Breast epithelium (tissue), 3 donors: ENCODE data around the gene OSBPL10.

Experiments used
- CTCF ChIP-seq, 3 donors: fragments of 450-650 bp; IDR thresholded peaks; one replicate each; pipeline ENCODE4 v1.5.1; 2016 to 2017; ENCODE audit warnings: antibody characterized with exemption in 3 of 3, mild to moderate bottlenecking in 3 of 3, moderate library complexity in 3 of 3
- POLR2AphosphoS5 ChIP-seq, 3 donors: sonication (generic); formaldehyde crosslinking; IDR thresholded peaks; one replicate each; pipeline ENCODE4 v1.6.1; 2017; ENCODE audit warnings: antibody characterized with exemption in 3 of 3

DNA sequence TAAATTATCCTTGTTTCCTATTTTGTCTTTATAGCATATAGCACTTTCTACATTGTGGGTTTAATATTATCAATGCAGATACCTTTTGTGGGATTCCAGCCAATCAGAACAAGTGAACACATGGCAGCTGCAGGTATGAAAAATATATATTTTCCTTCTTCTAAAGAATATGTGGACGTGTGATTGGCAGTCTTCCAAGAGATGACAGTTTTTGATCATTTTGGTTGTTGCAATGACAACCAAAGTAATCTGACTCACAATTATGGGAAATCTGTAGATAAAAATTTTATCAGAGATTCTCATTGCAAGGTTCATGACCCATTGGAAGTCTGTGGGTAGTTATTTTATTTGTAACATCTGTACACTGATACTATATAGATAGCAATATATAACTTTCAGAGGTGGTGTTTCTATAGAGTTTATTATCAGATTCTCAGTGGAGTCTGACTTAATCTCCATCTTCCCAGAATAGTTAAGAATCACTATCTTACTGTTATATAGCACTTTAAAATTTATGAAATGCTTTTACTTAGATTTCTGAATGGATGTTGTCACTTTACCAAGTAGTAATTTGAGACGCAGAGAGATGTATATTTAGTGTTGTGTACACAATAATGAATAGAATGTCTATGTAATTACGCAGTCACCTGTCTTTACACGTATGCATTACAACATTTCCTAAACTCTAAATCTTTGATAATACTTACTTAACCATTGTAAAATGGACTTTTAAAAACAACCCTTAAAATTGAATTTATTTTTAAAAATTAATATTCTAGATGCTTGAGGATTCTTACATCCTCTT, 365.8 kb downstream of the OSBPL10 start:
- TF ChIP-seq CTCF (IDR thresholded peaks at IDR 0.05), result no peak
- TF ChIP-seq POLR2AphosphoS5 (IDR thresholded peaks at IDR 0.05), result no peak
